HepG2 (cell line): Measurements from ENCODE around the gene TMEM151A. TPM values are rescaled to one million over a fixed set of nuclear protein-coding genes. Genes with fewer than 3 reads are reported as not detected.

ENCODE experiments used
- BRCA1 ChIP-seq: sonication (generic); formaldehyde crosslinking; IDR thresholded peaks from 2 replicates; pipeline ENCODE4 v1.4.0; 2020; ENCODE audit warnings: missing genetic modification reagents
- CHD4 ChIP-seq: fragments of 200-600 bp; sonication (generic); IDR thresholded peaks from 2 replicates; pipeline ENCODE4 v1.7.0; 2017; ENCODE audit warnings: mild to moderate bottlenecking, low read length, borderline replicate concordance
- DMTF1 ChIP-seq: sonication (generic); formaldehyde crosslinking; IDR thresholded peaks from 2 replicates; pipeline ENCODE4 v1.4.0; 2020; ENCODE audit warnings: mild to moderate bottlenecking, missing genetic modification reagents
- ELF3 ChIP-seq: IDR thresholded peaks from 2 replicates; pipeline ENCODE4 v1.6.1; 2016; ENCODE audit warnings: missing genetic modification reagents, missing compliant biosample characterization
- JUND ChIP-seq: sonication (generic); formaldehyde crosslinking; IDR thresholded peaks from 2 replicates; pipeline ENCODE4 v1.8.0; 2022; ENCODE audit warnings: mild to moderate bottlenecking, missing genetic modification reagents
- MIER2 ChIP-seq: IDR thresholded peaks from 2 replicates; pipeline ENCODE4 v1.6.1; 2016; ENCODE audit warnings: missing biosample characterization, missing genetic modification reagents
- TAF15 ChIP-seq: fragments of 200-400 bp; formaldehyde crosslinking; IDR thresholded peaks from one replicate; pipeline ENCODE4 v1.6.1; 2018; ENCODE audit warnings: mild to moderate bottlenecking, low read depth, low read length; ENCODE audit not compliant: poor library complexity, severe bottlenecking
- TFDP2 ChIP-seq: sonication (generic); formaldehyde crosslinking; IDR thresholded peaks from 2 replicates; pipeline ENCODE4 v1.4.0; 2020; ENCODE audit warnings: missing genetic modification reagents
- ZIK1 ChIP-seq: sonication (generic); formaldehyde crosslinking; IDR thresholded peaks from 2 replicates; pipeline ENCODE4 v1.5.0; 2020; ENCODE audit warnings: mild to moderate bottlenecking, low read depth, missing genetic modification reagents, borderline replicate concordance
- ZNF12 ChIP-seq: sonication (generic); formaldehyde crosslinking; IDR thresholded peaks from 2 replicates; pipeline ENCODE4 v1.5.0; 2020; ENCODE audit warnings: missing genetic modification reagents
- ZNF441 ChIP-seq: sonication (generic); formaldehyde crosslinking; IDR thresholded peaks from 2 replicates; pipeline ENCODE4 v1.7.0; 2021; ENCODE audit warnings: missing genetic modification reagents, borderline replicate concordance
- polyA plus RNA-seq, 8 experiments: library from polyadenylated mRNA; depleted of rRNA in 3 of 8; stranded (reverse) in 7 of 8; unstranded in 1 of 8; fragments of >200 nt; fragmentation: Illumina TruSeq in 4 of 8; extraction: Trizol in 4 of 8; gene quantifications; 2 replicates each; pipeline versions ENCODE4 v1.2.1 to v1.2.3, GENCODE V29; 2011 to 2016; ENCODE audit warnings: low read depth in 4 of 8, missing spikeins in 1 of 8, mixed read lengths in 1 of 8; ENCODE audit not compliant: insufficient read depth in 1 of 8
- total RNA-seq, 5 experiments: library from RNA; depleted of rRNA; stranded (reverse); fragments of >200 nt; fragmentation: Illumina TruSeq; extraction: Trizol; gene quantifications; 2 replicates each; pipeline ENCODE4 v1.2.3, GENCODE V29; 2016; ENCODE audit warnings: low read depth in 1 of 5
- TF ChIP-seq, protein P1 (sequence below): sonication (generic); formaldehyde crosslinking; IDR thresholded peaks from 2 replicates; pipeline ENCODE4 v1.4.0; 2020; ENCODE audit warnings: missing genetic modification reagents, low read depth, mild to moderate bottlenecking, borderline replicate concordance
- TF ChIP-seq, protein P2 (sequence below): IDR thresholded peaks from 2 replicates; pipeline ENCODE4 v1.6.1; 2018; ENCODE audit warnings: missing genetic modification reagents
- TF ChIP-seq, protein P3 (sequence below): sonication (generic); formaldehyde crosslinking; conservative IDR thresholded peaks from 2 replicates; pipeline ENCODE4 v1.5.0; 2020; ENCODE audit warnings: missing genetic modification reagents
- TF ChIP-seq, protein P4 (sequence below), 2 experiments: sonication (generic) in 1 of 2; formaldehyde crosslinking in 1 of 2; IDR thresholded peaks; 2 replicates each; pipeline versions ENCODE4 v1.5.1 to v1.6.1; 2011 to 2020; ENCODE audit warnings: borderline replicate concordance in 1 of 2, low read depth in 1 of 2, low read length in 1 of 2, mild to moderate bottlenecking in 1 of 2, missing genetic modification reagents in 1 of 2, moderate library complexity in 1 of 2

The TMEM151A gene
- total and polyA plus RNA-seq, 2 of the 13 experiments (the other 11 are each of a cell fraction or from before 2014, with no cell fraction given), result 0.18 to 0.33 TPM

DNA sequence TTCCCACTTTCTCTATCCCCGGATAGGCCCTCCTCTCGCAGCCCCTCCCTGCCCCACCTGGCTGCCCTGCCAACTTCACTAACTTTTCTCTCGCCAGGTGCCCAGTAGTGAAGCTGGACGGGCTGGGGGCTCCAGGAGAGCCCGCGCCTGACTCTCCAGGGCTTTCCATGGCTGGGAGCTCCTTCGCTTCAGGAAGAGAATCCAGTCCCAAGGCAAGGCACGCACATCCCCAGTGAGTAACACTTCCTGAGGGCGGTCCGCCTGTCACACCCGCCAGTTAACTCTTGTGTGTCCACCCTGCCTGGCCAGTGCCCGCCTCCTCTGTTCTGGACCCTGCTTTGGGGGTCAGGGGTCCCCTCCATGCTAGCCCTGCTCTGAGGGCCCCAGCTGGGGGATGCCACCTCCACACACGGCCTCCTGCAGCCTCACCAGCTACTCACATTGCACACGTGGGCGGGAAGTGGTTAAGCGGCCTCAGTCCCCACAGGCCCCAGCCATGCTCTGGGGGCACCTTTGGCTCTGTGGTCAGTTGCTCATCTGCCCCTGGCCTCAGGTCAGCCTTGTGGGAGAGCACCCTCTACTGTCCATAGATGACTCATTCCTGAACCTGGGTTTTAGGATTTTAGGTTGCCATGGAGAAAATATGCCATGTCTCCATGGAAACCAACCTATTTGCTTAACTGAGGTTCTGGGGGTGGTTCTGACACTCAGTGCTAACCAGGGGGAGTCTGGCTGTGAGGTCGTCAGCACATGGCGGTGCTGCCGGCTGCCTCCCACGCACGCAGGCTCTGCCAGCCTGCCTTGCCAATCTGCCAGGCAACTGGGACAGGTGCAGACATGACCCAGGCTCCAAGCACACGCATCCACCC, 44.8 kb downstream of the TMEM151A start, which contains the start of gene RIN1 (continued):
- TF ChIP-seq ZNF441, result no peak; the same call in 1 of the 2 replicates
- 0 out of 2 replicates have a peak, but pooled peaks have one; percentile 12 for TF ChIP-seq ZNF12 (CRISPR knock-in tag)
- peak; percentile 68; the same call in 1 of the 2 replicates for TF ChIP-seq TFDP2 (CRISPR knock-in tag)
- no peak; the same call in 1 of the 2 replicates for TF ChIP-seq MIER2 (CRISPR knock-in tag)
- no peak for TF ChIP-seq TAF15
- TF ChIP-seq, protein P1, sequence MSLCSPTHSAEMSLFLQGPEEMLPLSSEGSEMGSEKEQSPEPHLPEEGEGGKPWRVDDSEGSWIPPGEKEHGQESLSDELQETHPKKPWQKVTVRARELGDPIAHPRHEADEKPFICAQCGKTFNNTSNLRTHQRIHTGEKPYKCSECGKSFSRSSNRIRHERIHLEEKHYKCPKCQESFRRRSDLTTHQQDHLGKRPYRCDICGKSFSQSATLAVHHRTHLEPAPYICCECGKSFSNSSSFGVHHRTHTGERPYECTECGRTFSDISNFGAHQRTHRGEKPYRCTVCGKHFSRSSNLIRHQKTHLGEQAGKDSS (CRISPR knock-in tag), result peak; percentile 88; the same call in 1 of the 2 replicates
- TF ChIP-seq CHD4, result peak; percentile 61; the same call in 1 of the 2 replicates
- TF ChIP-seq JUND, result 0 out of 2 replicates have a peak, but pooled peaks have one; percentile 66
- TF ChIP-seq DMTF1 (CRISPR knock-in tag), result no peak
- TF ChIP-seq, protein P2, sequence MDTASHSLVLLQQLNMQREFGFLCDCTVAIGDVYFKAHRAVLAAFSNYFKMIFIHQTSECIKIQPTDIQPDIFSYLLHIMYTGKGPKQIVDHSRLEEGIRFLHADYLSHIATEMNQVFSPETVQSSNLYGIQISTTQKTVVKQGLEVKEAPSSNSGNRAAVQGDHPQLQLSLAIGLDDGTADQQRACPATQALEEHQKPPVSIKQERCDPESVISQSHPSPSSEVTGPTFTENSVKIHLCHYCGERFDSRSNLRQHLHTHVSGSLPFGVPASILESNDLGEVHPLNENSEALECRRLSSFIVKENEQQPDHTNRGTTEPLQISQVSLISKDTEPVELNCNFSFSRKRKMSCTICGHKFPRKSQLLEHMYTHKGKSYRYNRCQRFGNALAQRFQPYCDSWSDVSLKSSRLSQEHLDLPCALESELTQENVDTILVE (CRISPR knock-in tag), result peak; percentile 55; the same call in 1 of the 2 replicates
- TF ChIP-seq BRCA1 (CRISPR knock-in tag), result peak; percentile 50; the same call in 1 of the 2 replicates
- peak; percentile 63; the same call in 1 of the 2 replicates for TF ChIP-seq ZIK1 (CRISPR knock-in tag)
- TF ChIP-seq, protein P3, sequence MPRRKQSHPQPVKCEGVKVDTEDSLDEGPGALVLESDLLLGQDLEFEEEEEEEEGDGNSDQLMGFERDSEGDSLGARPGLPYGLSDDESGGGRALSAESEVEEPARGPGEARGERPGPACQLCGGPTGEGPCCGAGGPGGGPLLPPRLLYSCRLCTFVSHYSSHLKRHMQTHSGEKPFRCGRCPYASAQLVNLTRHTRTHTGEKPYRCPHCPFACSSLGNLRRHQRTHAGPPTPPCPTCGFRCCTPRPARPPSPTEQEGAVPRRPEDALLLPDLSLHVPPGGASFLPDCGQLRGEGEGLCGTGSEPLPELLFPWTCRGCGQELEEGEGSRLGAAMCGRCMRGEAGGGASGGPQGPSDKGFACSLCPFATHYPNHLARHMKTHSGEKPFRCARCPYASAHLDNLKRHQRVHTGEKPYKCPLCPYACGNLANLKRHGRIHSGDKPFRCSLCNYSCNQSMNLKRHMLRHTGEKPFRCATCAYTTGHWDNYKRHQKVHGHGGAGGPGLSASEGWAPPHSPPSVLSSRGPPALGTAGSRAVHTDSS (CRISPR knock-in tag), result no peak
- TF ChIP-seq, protein P4, sequence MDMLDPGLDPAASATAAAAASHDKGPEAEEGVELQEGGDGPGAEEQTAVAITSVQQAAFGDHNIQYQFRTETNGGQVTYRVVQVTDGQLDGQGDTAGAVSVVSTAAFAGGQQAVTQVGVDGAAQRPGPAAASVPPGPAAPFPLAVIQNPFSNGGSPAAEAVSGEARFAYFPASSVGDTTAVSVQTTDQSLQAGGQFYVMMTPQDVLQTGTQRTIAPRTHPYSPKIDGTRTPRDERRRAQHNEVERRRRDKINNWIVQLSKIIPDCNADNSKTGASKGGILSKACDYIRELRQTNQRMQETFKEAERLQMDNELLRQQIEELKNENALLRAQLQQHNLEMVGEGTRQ (IDR thresholded peaks at IDR 0.05; ENCODE audit: low read depth, low read length), result 0 out of 2 replicates have a peak, but pooled peaks have one; percentile 20
- TF ChIP-seq, protein P4 (CRISPR knock-in tag; IDR thresholded peaks at IDR 0.05; ENCODE audit: borderline replicate concordance), result no peak
- peak; percentile 81 for TF ChIP-seq ELF3
